A673 (cell line): ENCODE results near the gene PACS2. TPM values are rescaled to one million over a fixed set of nuclear protein-coding genes. Genes with fewer than 3 reads are reported as not detected.

Experiments used
- BruUV-seq: library from RNA; stranded (reverse); fragments of 400-500 nt; replicated peaks from 2 replicates; lab custom pipeline; 2021; lab: Mats Ljungman, UMichigan
- CTCF ChIA-PET: fragments of 300-600 bp; sonication (Branson Sonifier 250); formaldehyde crosslinking; loops from one replicate; lab custom pipeline; 2022; ENCODE audit warnings: antibody characterized with exemption; lab: Charles Lee
- POLR2A ChIA-PET: fragments of 300-600 bp; sonication (Branson Sonifier 250); formaldehyde crosslinking; loops from one replicate; lab custom pipeline; 2022; ENCODE audit warnings: antibody characterized with exemption; ENCODE audit not compliant: low non-redundant PET; lab: Charles Lee
- DNase-seq: peaks from one replicate; pipeline ENCODE4 v3.0.0-alpha.2; 2015; ENCODE audit warnings: low spot score
- H3K27ac ChIP-seq: fragments of 200-600 bp; sonication (generic); 2 replicates; pipeline ENCODE4 v1.5.1; 2016; ENCODE audit warnings: mixed run types, low read depth, mild to moderate bottlenecking, mixed read lengths, antibody characterized with exemption, low read length; ENCODE audit not compliant: poor library complexity, severe bottlenecking
- H3K27me3 ChIP-seq: fragments of 200-600 bp; sonication (generic); replicated peaks from 2 replicates; pipeline ENCODE4 v1.6.1; 2017; ENCODE audit warnings: mixed run types, low read depth, mild to moderate bottlenecking, mixed read lengths, antibody characterized with exemption, low read length; ENCODE audit not compliant: insufficient read depth, poor library complexity
- H3K36me3 ChIP-seq: fragments of 200-600 bp; sonication (generic); 2 replicates; pipeline ENCODE4 v1.6.1; 2016; ENCODE audit warnings: mixed run types, mild to moderate bottlenecking, mixed read lengths, antibody characterized with exemption, low read length; ENCODE audit not compliant: insufficient read depth, poor library complexity, severe bottlenecking
- H3K4me1 ChIP-seq: fragments of 200-600 bp; sonication (generic); 2 replicates; pipeline ENCODE4 v1.6.1; 2017; ENCODE audit warnings: mixed run types, mild to moderate bottlenecking, mixed read lengths, antibody characterized with exemption, low read length; ENCODE audit not compliant: insufficient read depth, poor library complexity, severe bottlenecking
- H3K4me3 ChIP-seq: fragments of 200-600 bp; sonication (generic); 2 replicates; pipeline ENCODE4 v1.5.1; 2016; ENCODE audit warnings: low read depth, mixed run types, mild to moderate bottlenecking, mixed read lengths, low read length; ENCODE audit not compliant: poor library complexity, severe bottlenecking
- H3K9me3 ChIP-seq: fragments of 200-600 bp; sonication (generic); 2 replicates; pipeline ENCODE4 v1.6.1; 2016; ENCODE audit warnings: mixed run types, low read depth, mild to moderate bottlenecking, mixed read lengths, antibody characterized with exemption, low read length; ENCODE audit not compliant: poor library complexity, severe bottlenecking
- EZH2 ChIP-seq: fragments of 200-600 bp; sonication (generic); IDR thresholded peaks from 2 replicates; pipeline ENCODE4 v1.6.1; 2017; ENCODE audit warnings: borderline replicate concordance, low read depth, mild to moderate bottlenecking, mixed read lengths, antibody characterized with exemption, low read length; ENCODE audit not compliant: poor library complexity, severe bottlenecking
- intact Hi-C: fragments of 100-400 bp; cut with micrococcal nuclease; formaldehyde crosslinking; loops from one replicate; pipeline ENCODE4 v1.10.0; 2022; ENCODE audit not compliant: unreplicated experiment
- total RNA-seq: library from RNA; stranded (reverse); gene quantifications from 2 replicates; pipeline ENCODE4 v1.2.3, GENCODE V29; 2021
- TF ChIP-seq, protein P1 (sequence below): fragments of 300-800, 200-600 bp; sonication (generic); conservative IDR thresholded peaks from 2 replicates; pipeline ENCODE4 v1.5.1; 2017; ENCODE audit warnings: low read depth, mild to moderate bottlenecking, antibody characterized with exemption, low read length, moderate library complexity, mixed read lengths

The PACS2 gene
- total RNA-seq, 1 experiment from 2014 or later = 52.5 TPM

DNA sequence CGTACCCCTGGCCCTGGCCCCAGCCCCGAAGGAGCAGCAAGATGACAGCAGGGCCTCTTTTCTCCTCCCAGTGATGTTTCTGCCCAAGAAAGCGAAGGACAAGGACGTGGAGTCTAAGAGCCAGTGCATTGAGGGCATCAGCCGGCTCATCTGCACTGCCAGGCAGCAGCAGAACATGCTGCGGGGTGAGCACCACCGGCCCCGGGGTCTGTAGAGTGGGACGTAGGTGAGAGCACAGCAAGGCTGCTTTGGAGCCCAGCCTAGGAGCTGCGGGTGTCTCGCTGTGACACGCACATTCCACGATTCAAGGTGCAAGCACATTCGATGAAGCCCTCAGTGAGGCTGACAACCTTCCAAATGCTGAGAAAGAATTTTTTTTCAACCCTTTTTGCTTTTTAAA lies 78.6 kb downstream of the PACS2 start:
- intact Hi-C loops = no loop called here
- H3K4me1 ChIP-seq = no peaks in the 10 kb centered on the region
- no peak overlapping the region for H3K27ac ChIP-seq
- DNase-seq = no peak
- H3K9me3 ChIP-seq = no peaks in the 10 kb centered on the region
- TF ChIP-seq, protein P1, sequence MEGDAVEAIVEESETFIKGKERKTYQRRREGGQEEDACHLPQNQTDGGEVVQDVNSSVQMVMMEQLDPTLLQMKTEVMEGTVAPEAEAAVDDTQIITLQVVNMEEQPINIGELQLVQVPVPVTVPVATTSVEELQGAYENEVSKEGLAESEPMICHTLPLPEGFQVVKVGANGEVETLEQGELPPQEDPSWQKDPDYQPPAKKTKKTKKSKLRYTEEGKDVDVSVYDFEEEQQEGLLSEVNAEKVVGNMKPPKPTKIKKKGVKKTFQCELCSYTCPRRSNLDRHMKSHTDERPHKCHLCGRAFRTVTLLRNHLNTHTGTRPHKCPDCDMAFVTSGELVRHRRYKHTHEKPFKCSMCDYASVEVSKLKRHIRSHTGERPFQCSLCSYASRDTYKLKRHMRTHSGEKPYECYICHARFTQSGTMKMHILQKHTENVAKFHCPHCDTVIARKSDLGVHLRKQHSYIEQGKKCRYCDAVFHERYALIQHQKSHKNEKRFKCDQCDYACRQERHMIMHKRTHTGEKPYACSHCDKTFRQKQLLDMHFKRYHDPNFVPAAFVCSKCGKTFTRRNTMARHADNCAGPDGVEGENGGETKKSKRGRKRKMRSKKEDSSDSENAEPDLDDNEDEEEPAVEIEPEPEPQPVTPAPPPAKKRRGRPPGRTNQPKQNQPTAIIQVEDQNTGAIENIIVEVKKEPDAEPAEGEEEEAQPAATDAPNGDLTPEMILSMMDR = no peak
- no peak for TF ChIP-seq EZH2
- H3K36me3 ChIP-seq = no peaks in the 10 kb centered on the region
- ChIA-PET POLR2A (interaction anchor here (0.6 kb wide), 1 partner anchor 98 kb away, joined by 8 read pairs; no protein-coding TSS in a partner anchor), CTCF (no interaction called here)
- H3K27me3 ChIP-seq = no peaks in the 10 kb centered on the region
- H3K4me3 ChIP-seq = no peak overlapping the region
- BruUV-seq = no TSS peak

DNA sequence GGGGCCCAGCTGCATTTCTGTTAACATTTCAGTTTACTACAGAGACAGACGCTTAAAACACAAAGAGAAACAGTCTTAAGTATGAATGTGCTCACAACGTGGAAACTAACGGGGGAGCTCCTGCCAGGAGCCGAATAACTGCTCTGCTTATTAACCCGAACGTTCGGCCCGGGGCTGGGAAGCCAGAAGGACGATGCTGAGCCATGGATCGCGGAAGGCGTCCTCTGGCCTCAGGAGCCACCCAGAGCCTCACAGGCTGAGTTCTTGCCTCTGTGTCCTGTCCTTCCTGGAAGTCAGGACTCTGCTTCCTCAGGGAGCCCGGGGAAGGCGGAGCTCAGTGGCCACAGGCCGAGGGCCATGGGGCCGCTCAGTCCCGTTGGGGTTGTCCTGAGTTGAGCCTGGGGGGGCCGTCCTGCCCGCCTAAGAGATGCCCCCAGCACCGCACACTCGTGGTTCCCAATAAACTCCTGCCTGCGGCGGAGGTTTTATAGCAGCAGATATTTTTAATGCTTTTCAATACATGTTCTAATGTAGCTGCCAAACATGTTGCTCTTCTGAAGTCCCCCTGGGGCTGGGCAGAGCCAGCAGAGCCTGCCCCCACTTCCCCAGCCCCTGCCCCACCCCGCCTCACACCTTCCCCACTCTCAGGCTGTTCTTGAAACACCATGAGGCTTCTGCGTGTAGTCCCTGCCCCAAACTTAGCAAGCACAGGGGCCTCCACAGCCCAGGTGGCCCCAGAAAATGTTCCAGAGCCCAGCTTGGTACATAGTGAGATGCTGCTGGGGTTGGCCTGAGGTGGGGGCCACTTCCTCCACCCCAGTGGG lies 80.4 kb downstream of the PACS2 start:
- TF ChIP-seq, protein P1 = no peak
- TF ChIP-seq EZH2 = no peak
- H3K27me3 ChIP-seq = no peaks in the 10 kb centered on the region
- CTCF ChIA-PET = no interaction called here
- no peak overlapping the region for H3K4me3 ChIP-seq
- peaks cover 11% of the 10 kb centered on the region for H3K9me3 ChIP-seq
- intact Hi-C loops = no loop called here
- DNase-seq = no peak
- peaks cover 5% of the 10 kb centered on the region for H3K4me1 ChIP-seq
- POLR2A ChIA-PET = no interaction called here
- peaks cover 8% of the 10 kb centered on the region for H3K36me3 ChIP-seq
- no TSS peak for BruUV-seq
- H3K27ac ChIP-seq = no peak overlapping the region

DNA sequence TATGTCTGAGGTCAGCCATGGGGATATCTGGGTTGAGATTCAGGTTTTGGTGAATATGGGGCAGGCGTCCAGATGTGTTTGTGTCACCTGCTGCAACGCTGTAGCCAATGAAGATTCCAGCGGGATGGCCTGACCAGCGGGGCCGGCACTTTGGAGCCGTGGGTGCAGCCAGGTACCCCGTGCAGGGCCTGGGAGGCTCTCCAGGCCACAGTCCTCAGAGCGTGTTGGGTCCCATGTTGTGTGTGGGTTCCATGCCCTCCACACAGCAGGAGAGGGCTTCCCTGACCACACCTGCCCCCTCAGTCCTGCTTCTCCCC lies 80.9 kb downstream of the PACS2 start:
- Histone ChIP-seq H3K27ac (no peak overlapping the region), H3K27me3 (no peaks in the 10 kb centered on the region), H3K4me1 (peaks cover 5% of the 10 kb centered on the region), H3K4me3 (no peak overlapping the region), H3K9me3 (peaks cover 17% of the 10 kb centered on the region), H3K36me3 (peaks cover 14% of the 10 kb centered on the region)
- ChIA-PET CTCF (no interaction called here), POLR2A (no interaction called here)
- no peak for DNase-seq
- TF ChIP-seq, protein P1 = no peak
- TF ChIP-seq EZH2 = no peak
- BruUV-seq = no TSS peak
- intact Hi-C loops = no loop called here
